Measurements from ENCODE around the gene SRGAP3.

- no peak for TF ChIP-seq CTCF (IDR thresholded peaks at IDR 0.05)
- TF ChIP-seq POLR2A (IDR thresholded peaks at IDR 0.05): no peak
- TF ChIP-seq EP300 (IDR thresholded peaks at IDR 0.05; ENCODE audit: low read depth): no peak
These were observed 189.7 kb downstream of the SRGAP3 start for GRCh38 chr3:9059489-9060400.
